GM18499 (cell line): ENCODE results near the gene MTCL3.

Experiments
- ATAC-seq: cut with Tn5 transposase; IDR thresholded peaks from one replicate; pipeline ENCODE4 v1.9.1; 2021; ENCODE audit warnings: moderate number of reproducible peaks; ENCODE audit not compliant: insufficient read depth, unreplicated experiment

MTCL3 gene

DNA sequence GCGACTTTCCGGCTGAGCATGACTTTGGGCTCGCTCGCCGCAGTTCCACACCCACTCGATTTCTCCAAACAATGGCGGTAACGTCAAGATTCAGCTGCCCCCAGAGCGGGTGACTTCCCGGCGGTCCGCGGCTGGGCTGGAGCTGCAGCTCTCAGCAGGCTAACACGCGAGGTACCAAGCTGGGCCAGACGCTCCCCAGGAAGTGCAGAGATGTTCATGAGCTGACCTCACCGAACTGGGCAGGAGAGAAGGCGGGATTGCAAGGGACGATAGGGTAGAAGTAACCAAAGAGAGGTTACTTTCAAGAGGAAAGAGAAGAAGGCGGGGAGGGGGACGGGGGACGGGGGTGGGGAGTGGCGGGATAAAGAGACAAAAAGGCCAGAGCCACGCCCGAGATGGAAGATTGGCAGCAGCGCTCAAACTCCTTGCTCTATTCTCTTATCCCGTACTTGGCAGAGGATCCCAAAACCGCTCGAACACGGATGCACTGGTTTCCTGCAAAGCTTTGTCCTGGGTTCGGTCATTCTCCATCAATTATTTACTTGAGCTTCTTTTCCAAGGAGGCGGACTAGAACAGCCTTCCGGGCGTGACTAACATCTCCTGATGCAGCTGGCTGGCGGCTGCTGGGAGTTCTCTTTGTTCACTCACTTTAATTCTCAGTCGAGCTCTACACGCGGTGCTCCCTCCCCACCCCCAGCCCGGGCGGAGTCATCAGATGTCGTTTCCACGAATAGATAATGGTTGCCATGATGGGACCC, at the start of gene MTCL3:
MTCL3 (minus strand) TSS at position 626 of the 759 bp plus-strand sequence.
- no peak for ATAC-seq

DNA sequence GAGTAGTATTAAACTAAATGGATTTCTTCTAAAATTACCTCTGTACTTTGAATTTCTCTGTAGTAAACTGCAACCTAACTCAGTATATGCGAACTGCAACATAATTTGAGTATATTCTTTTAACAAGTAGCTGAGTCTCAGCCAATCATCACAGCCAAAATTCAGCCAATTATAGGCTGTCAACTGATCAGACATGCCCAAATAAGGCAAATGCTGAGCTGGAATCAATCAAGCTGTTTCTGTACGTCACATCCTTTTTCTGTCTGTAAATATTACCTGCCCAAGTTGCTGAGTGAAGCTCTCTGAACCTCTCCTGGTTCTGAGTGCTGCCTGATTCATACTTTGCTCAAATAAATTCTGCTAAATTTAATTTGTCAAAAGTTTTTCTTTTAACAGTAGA, 48.3 kb upstream of the MTCL3 start:
- ATAC-seq, result no peak

DNA sequence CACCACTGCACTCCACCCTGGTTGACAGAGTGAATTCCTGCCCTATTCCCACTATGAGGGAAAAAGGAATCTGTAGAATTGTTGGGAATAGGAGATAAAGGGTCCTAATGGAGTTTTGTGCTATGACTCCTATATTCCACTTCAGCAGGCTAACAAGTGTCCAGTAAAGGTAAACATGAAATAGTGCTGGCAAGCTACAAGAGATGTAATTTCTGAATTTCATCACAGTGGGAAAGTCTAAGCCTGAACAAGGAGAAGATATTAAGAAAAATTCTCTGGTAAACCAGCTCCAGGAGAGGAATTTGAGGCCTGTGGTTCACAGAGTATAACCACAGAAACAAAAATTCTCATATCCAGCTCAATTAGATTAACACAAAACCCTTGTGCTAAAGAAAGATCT, 47.5 kb upstream of the MTCL3 start:
- ATAC-seq, result no peak

DNA sequence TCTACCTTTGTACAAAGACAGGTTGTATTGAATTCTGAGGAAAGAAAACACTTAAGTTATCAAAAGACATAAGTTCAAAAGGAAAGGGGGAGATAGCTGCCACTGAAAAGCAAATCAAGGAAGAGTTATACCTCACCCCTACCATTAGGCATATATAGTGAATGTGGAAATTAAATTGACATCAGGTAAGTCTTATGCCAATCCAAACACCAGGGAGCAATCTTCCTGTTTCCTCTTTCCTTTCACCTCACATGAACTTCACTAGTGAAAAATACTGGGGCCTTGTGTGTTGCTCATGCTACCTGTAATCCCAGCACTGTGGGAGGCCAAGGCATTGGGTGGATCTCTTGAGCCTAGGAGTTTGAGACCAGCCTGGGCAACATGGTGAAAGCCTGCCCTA, 47.0 kb upstream of the MTCL3 start:
- ATAC-seq, result no peak

DNA sequence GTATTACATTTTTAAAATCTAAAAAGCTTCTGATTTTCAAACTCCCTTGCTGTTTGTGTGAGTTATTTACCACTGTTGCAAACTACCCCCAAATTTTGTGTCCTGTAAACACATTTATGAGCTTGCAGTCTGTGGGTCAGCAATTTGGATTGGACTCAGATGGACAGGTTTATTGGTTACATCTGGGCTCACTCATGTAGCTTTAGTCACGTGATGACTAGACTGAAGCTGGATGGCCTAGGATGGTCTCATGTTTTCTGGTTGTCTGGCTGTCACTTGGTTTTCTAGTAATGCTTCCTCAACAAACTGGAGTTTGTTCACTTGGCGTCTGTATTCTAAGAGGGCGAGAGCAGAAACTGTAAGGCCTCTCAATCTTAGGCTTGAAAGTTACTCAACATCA, 45.6 kb upstream of the MTCL3 start:
- no peak for ATAC-seq

DNA sequence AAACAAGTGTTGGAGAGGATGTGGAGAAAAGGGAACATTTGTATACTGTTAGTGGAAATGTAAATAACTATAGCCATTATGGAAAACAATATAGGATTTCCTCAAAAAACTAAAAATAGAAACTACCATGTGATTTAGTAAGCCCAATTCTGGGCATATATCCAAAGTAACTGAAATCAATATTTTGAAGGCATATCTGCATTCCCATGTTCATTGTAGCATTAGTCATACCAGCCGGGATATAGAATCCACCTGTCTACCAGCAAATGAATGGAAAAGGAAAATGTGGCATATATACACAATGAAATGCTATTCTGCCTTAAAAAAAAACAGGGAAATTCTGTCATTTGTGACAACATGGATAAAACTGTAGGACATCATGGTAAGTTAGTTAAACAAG, 42.5 kb upstream of the MTCL3 start:
- ATAC-seq, result no peak

DNA sequence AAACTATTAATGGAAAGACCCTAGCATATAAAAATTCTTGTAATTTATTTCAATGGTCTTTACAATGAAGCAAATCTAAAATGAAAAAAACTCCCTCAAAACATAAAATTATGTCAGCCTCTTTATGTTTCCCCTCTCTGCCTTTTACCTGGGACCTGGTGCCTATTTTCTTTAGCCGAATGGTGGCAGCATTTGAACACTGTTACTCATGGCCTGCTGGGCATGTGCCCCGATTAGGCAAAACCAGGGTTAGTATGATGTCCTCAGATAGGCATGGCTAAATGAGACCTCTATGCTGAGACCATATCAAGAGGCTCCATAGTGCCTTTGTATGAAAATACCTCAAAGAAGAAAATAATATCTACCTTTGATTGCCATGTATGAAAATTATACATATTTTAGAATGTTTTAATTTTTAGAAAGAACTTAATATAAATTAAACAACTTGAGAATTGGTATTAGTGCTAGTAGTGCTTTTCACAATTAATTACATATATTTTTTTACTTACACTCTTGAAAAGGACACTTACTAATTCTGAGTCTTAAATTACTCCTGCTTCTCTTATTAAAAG, 35.4 kb upstream of the MTCL3 start:
- no peak for ATAC-seq

DNA sequence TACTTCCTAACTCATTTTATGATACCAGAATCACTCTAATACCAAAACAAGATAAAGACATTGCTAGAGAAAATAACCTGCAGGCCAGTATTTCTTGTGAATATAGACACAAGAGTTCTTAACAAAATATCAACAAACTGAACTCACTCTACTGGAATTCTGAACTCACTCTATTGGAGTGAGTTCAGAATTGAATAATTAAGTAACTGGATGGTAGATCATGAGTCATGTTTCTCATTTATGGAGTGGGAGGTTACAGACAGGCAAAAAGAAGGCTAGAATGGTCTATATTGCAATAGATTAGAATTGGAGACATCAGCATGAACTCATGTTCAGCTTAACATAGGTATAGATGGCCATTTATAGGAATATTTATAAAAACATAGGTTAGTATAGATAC, 31.3 kb upstream of the MTCL3 start:
- no peak for ATAC-seq

DNA sequence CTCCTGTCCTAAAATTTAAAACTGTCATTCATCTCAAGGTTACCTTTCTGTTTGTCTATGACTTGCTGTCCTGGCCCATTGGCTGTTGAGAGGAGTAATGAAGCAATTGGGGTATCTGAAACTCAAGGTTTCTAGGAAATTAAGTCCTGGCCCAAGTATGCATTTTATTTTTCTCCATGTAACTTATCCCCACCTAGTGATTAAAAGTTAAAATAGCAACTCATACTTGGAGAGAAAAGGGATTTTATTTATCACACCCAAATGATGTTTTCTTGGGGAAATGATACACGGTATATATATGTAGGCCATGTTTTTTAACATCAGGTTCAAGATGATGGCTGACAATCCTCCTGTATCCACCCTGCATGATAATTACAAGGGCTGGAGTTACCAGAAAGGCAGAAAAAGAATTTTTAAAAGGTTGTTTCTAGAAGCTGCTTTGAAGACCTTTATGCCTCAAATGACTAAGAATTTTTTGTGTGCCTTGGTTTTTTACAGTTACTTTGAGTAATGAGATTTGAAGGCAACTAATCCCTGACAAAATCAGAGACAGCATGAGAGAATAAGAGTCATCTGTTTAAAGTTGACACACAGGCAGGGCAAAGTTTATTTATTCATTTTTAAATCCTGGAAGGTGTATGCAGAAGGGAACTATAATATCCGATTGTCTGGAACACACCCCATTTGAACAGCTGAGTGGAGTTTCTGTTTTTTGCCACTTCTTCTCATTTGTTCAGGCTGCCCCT, 28.9 kb upstream of the MTCL3 start:
- no peak for ATAC-seq

DNA sequence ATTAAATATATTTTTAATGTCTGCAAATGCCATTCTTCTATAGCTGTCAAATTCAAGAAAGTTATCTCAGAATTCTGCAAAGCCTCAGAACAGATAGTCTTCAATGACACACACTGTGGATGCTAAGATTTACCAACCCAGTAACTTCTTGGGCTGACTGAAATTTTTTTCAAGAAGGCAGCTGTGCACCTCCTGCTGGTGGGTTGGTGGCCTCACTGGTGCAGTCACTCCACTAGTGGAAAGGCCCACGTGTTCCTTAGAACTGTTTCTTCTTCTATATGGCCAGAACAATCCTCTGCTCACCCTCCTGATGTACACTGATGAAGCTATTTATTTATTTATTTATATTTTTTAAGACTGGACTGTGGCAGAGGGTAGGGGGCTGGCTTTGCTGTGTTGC, 28.1 kb upstream of the MTCL3 start:
- no peak for ATAC-seq

DNA sequence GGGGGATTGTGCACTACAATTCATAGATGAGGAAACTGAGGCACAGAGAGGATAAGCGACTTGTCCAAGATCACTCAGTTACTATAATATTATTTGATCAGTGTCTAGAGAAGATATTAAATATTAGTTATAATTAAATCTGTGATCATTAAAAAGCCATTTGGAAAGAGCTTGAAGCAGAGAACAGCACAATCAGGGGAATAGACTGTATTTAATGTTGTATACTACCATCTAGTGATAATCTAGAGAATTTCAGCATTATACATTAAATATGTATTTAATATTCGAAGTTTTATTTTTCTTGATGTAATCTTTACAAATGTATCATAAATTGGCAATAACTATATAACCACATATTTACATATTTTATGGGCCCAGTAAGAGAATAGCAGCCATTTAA, 20.1 kb upstream of the MTCL3 start:
- peak; percentile 60 for ATAC-seq

DNA sequence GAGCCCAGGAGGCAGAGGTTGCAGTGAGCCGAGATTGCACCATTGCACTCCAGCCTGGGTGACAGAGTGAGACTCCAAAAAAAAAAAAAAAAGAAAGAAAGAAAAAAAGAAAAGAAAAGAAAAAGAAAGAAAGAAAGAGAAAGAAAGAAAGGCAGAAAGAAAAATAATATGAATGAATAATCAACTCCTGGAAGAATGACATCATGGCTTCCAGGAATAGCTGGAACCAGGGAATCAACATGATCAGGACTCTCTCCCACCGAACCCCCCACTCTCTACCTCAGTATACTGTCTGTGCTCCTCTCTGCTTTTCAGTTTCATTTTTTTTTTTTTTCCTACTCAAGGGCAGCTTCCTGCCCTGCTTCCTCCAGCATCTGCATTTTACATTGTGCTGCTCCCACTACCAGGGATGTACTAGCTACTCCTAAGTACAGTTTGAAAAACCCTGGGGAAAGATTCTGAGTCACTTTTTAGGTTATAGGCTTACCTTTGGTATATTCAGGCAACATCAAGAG, 19.7 kb upstream of the MTCL3 start:
- ATAC-seq, result no peak

DNA sequence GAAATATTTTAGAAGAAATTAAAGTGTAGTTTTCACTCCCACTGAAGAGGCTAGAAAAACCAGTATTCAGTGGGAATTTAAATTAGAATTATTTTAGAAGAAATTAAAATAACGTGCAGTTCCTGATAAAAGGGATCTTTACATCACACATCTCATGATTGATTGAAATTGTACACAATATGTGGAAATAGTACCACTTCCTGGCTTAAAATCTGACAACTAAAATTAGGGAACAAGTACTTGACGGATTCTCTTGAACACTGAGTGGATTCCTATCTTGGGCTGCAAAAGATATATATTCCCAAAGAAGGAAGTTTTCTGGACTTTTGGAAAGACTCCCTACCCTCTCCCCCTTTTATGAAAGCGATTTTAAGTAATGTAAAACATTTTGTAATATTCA, 14.6 kb upstream of the MTCL3 start:
- no peak for ATAC-seq

DNA sequence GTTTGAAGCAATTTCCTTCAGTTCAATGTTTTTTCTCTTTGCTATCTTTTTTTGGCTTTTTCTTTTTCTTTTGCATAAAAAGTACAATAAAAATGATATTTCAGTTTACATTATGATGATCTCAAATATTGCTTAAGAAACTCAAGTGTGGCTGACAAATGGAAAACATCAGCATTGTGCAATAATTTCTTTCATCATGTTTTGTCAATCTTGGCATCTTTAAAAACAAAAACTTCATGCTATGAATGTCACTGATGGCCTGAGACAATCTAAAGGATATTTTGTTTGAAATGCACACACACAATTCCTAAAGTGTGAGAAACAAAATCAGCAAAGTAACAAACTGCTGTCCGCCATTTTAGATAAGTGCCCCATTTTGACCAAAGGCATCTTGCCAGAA, 13.9 kb upstream of the MTCL3 start:
- no peak for ATAC-seq

DNA sequence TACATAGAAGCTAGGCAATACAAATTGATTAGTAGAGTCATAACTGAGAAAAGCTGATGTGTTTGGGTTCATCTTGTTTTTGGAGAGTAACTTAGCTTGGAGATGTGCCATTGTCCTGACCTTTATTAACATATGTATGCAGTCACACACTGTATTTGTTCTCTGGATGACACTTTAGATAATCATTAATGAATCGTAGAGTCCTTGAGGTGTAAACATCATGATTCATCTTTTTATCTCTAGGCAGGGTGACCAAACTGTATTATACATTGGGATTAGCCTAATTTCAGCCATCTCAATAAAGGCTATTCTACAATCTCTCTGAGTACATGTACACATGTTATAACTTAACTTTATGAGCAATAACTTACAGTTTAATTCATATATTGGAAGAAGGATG, 3.6 kb upstream of the MTCL3 start:
- ATAC-seq, result no peak

DNA sequence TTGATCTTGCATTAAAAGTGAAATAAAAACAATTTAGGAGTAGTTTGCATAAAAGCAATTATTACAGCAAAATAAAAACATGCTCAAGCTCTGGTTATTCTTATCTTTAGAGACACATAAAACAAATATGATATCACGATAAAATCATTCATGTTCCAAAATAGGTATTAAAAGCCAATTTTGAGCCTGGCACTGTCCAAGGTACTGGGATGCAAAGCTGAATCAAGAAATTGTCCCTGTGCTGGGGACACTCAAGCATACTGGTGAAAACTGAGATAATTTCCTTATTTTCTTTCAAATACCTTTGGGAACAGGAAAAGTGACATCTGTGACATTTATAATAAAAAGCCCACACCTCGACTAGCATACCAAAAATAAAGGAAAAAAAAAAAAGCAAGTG, 931 bp upstream of the MTCL3 start:
- no peak for ATAC-seq

DNA sequence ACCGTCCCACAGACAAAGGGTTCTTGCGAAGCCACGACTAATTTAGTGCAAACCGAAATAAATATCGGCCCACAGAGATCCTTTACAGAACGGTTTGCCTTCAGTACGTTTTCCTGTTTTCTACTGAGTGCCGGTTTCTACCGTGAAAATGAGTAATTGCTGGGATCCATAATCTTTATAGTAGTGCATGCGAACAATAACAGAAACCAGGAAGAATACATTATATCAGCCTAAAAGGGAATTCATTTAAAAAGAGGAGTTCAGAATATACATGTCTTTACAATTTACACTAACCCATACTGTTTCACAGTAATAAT, 292 bp upstream of the MTCL3 start:
- no peak for ATAC-seq

DNA sequence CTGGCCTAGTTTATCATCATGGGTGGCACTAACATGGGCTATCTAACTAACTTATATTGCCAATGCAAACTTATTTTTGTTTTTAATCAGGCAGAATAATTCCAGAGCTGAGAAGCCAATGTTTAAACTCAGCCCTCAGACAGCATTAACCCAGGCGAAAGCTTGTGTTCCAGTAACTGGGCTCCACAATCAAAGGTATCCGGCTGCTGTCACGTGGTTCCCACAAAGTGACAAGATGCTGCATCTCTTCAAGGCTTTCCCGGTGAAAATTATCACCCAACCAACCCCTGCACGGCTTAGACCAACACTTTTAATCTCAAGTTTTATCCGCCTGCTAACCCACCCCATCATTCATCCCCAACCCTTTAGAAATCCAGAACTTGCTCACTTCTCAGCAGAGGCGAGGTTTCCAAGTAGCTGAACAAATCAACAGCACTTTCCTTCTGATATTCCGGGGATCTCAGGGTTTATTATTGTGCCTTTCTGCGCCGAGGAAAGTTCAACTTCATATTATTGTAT, 885 bp downstream of the MTCL3 start:
- ATAC-seq, result no peak

DNA sequence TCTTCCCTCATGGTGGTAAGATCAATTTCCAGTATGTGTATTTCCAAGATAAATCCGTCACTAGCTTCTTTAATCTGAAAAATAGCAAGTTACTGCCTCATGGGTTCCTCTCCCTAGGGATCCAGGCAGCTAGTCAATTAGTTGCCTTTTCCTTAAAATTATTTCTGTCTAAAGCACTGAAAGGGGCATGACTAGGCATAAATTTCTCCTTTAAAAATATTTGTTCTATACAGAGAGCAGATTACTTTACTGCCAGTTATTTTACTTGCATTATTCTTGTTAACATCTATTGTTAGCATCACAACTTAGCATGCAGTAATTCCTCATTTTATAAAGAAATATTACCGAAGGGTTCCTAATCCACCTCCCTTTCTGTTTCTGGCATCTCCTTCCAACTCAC, 1.4 kb downstream of the MTCL3 start:
- ATAC-seq, result no peak

DNA sequence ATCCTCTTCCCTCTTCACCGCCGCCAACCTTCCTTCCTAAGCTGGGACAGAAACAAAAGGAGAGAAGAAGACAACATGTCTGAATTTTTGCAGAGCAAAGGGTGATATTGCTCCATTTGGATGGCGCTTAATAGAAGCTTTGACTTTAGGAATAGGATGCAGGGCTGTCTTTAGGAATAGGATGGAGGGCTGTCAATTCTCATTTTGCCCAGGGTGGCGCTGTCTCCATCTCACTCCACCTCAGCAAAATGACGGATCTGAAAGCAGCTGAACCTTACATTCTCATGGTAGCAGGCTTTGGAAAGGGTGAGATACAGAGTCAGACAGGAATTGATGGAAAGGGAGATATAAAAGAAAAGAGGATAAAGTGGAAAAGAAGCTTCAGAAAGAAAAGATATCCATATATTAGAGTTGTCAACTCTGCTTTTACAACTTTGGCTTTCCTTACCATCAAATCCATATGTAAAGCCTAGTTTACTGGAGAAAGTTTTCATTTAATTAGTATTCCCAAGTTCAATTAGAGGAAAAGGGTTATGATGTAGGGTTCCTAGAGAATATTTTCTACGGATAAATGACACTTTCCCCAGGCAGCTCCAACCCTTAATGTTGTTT, 2.4 kb downstream of the MTCL3 start:
- peak; percentile 44 for ATAC-seq
